RWPE1 (cell line): Measurements from ENCODE around the gene NUP210.

Source experiments
- CTCF ChIA-PET: fragments of 350-600 bp; sonication (Branson Sonifier 250); formaldehyde crosslinking; extraction: SDS; loops from one replicate; lab custom pipeline; 2021; lab: Yijun Ruan, JAX
- POLR2A ChIA-PET: fragments of 400-600 bp; formaldehyde crosslinking; extraction: SDS; loops from one replicate; lab custom pipeline; 2020; ENCODE audit warnings: antibody characterized with exemption; ENCODE audit not compliant: low non-redundant PET; lab: Yijun Ruan, JAX
- DNase-seq: peaks from one replicate; pipeline ENCODE4 v3.0.0; 2012; ENCODE audit warnings: low spot score
- H3K27ac ChIP-seq: fragments of 450-650 bp; 2 replicates; pipeline ENCODE4 v1.5.1; 2017
- CTCF ChIP-seq: fragments of 450-650 bp; conservative IDR thresholded peaks from 2 replicates; pipeline ENCODE4 v1.5.1; 2017; ENCODE audit warnings: low read depth, mild to moderate bottlenecking

NUP210 gene

GRCh38 chr3:13415236-13415986 lies 4.7 kb downstream of the NUP210 start:
- CTCF ChIA-PET, result no interaction called here

GRCh38 chr3:13414040-13414729 lies 5.9 kb downstream of the NUP210 start:
- ChIA-PET CTCF (no interaction called here), POLR2A (no interaction called here)
- no peak overlapping the region for H3K27ac ChIP-seq
- no peak for TF ChIP-seq CTCF
- DNase-seq, result no peak

More at GRCh38 chr3:13415236-13415986, 4.7 kb downstream of the NUP210 start:
- TF ChIP-seq CTCF, result no peak
- POLR2A ChIA-PET, result no interaction called here
- no peak overlapping the region for H3K27ac ChIP-seq
- no peak for DNase-seq

GRCh38 chr3:13411186-13411860 lies 8.8 kb downstream of the NUP210 start:
- ChIA-PET POLR2A (no interaction called here), CTCF (no interaction called here)
- DNase-seq, result no peak
- no peak overlapping the region for H3K27ac ChIP-seq
- no peak for TF ChIP-seq CTCF

GRCh38 chr3:13408890-13409289 lies 11.2 kb downstream of the NUP210 start:
- ChIA-PET POLR2A (no interaction called here), CTCF (no interaction called here)
- DNase-seq, result no peak
- no peak overlapping the region for H3K27ac ChIP-seq
- TF ChIP-seq CTCF, result no peak

GRCh38 chr3:13407926-13408325 lies 12.2 kb downstream of the NUP210 start:
- DNase-seq, result no peak
- CTCF ChIA-PET, result no interaction called here
- no peak for TF ChIP-seq CTCF
- no peak overlapping the region for H3K27ac ChIP-seq
- POLR2A ChIA-PET, result no interaction called here

- ChIA-PET CTCF (no interaction called here), POLR2A (no interaction called here)
- DNase-seq, result no peak
These were observed 12.6 kb downstream of the NUP210 start for GRCh38 chr3:13407475-13407874.

More at GRCh38 chr3:13407475-13407874, 12.6 kb downstream of the NUP210 start:
- no peak for TF ChIP-seq CTCF
- no peak overlapping the region for H3K27ac ChIP-seq
